Glomerular visceral epithelial cell (primary cell): ENCODE measurements around the gene WTAP.
"Not testable (repeated sequence)": the region's sequence is repeated elsewhere in the genome, so short reads cannot be mapped to it uniquely, and the experiment has no call there.

Experiments
- DNase-seq: peaks from one replicate; pipeline ENCODE4 v3.0.0-alpha.2; 2016; ENCODE audit errors: extremely low spot score

Gene WTAP

DNA sequence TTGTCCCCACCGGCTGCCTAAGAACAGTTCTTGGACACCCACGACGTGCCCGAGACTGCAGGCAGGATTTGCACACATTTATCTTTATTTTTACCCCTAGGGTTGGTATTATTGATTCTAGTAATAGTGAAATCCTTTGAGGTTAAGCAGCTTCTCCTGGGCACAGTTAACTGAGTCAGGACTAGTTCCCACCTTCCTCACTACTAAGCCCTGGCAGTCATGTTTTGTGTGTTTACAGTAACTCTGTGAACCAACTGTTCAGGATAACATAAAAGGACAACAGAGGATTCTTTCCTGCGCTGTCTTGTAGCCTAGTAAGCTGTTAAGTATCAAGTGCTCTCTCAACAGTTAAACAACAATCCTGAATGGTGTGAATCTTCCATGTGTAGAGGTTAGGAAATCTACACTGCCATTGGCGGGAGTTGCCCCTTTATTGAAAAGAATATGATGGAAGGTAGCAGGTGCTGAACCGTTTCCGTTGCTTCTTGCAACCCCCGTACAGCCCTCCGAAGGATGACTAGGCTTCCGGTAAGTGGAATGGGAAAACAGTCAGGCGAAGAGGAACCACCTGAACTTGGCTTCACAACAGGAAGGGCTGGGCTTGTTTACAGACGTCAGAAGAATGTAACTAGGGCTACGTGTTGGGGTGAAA lies 33.3 kb upstream of the WTAP start:
- peak; percentile 56 for DNase-seq

DNA sequence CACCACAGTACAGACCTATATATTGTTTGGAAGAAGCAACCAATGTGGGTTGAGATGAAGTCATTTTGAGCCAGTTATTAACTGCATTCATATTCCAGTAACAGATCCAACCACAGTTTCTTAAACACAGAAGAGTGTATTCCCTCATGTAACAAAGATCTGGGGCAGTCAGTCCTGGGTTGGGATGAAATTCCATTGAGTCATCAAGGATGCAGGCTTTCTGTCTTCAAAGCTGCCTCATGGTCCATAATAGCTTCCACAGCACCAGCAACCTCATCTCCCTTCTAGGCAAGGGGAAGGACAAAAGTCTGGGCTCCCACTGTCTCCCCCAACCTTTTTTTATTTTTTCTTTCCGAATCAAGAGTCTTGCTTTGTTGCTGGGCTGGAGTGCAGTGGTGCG lies 31.3 kb upstream of the WTAP start:
- DNase-seq = no peak

GRCh38 chr6:159700970-159701369 lies 26.3 kb upstream of the WTAP start:
- DNase-seq = no peak

DNA sequence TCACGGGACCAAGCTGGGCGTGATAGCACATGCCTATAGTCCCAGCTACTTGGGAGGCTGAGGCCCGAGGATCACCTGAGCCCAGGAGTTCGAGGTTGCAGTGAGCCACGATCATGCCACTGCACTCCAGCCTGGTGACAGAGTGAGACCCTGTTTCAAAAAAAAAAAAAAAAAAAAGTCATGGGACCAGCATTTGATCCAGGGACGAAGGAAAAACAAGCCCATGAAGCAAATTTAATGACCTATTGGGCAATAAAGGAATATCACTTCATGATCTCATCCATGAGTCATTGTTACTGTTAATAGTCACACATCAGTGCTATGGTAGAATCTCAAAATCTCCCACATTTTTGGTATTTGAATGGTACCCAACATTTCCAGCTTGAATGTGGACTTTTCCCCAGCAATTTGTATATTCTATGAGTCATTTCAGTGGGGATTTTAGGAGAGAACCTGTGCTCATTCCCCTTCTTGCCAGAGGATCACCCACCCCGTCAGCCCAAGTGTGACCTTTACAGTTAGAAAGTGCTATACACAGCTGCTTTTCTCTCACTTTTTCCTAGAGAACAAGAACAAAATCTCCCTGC lies 25.8 kb upstream of the WTAP start:
- peak; percentile 85 for DNase-seq

DNA sequence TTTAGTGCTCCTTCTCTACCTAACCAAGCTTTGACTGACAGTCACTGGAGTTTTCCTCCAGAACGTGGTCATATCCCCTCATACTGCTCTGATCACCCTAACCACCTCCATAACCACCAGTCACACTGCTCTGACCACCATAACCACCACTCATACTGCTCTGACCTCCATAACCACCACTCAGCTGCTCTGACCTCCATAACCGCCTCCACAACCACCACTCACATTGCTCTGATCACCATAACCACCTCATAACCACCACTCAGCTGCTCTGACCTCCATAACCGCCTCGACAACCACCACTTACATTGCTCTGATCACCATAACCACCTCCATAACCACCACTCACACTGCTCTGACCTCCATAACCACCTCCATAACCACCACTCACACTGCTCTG lies 16.7 kb upstream of the WTAP start:
- DNase-seq = not testable (repeated sequence)

GRCh38 chr6:159712389-159712788 lies 14.9 kb upstream of the WTAP start:
- DNase-seq = not testable (repeated sequence)

GRCh38 chr6:159713984-159714383 lies 13.3 kb upstream of the WTAP start:
- DNase-seq = no peak

DNA sequence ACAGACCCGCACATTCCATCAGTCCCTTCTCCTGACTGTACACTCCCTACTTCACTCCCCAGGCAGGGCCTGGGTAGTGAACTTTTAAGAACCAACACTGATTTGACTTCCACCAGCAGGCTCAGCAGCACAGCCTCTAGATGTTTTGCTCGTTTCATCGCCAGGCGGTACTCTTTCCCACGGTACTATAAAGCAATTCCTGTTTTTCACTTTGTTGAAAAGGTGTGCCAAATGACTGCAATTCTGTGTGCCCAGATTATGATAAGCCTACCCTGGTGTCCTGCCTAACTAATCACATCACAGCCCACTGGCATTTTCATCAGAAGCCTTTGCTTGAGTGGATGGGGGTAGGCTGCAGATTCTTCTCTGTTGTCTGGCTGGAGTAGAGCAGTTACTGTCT lies 12.9 kb upstream of the WTAP start:
- DNase-seq = no peak

DNA sequence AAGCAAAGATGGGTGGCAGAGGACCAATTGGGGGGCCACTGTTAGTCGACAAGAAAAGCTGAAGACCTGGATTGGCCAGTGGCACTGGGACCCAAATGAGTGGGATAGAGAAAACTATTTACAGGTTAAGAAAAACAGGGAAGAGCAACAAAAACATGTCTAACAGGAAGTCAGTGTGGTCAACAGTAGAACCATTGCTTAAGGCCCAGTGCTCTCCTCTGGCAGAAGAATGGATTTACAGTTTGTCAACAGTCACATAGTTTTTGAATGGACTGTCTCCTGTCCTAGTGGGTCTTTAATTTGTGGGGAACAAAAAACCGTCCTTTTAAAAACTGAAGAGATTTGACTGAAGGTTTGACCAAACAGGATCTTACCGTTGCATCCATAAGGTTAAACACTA lies 12.1 kb upstream of the WTAP start:
- DNase-seq = no peak

GRCh38 chr6:159715605-159716004 lies 11.7 kb upstream of the WTAP start:
- DNase-seq = no peak

- peak; percentile 72 for DNase-seq
Measured at GRCh38 chr6:159716247-159717096, 10.8 kb upstream of the WTAP start.

GRCh38 chr6:159718634-159719033 lies 8.7 kb upstream of the WTAP start:
- no peak for DNase-seq

- DNase-seq = no peak
Measured at GRCh38 chr6:159719287-159719686, 8.0 kb upstream of the WTAP start.

DNA sequence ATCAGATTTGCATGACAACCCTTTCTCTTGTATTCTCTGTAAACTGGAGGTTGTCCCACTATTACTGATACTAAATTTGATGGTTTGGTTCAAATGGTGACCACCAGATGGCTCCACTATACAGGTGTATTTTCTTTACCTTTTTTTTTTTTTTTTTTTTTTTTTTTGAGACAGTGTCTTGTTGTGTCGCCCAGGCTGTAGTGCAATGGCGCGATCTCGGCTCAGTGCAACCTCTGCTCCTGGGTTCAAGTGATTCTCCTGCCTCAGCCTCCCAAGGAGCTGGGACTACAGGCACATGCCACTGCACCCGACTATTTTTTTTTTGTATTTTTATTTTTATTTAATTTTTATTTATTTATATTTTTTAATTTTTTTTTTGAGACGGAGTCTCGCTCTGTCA lies 6.6 kb upstream of the WTAP start:
- peak; percentile 50 for DNase-seq

DNA sequence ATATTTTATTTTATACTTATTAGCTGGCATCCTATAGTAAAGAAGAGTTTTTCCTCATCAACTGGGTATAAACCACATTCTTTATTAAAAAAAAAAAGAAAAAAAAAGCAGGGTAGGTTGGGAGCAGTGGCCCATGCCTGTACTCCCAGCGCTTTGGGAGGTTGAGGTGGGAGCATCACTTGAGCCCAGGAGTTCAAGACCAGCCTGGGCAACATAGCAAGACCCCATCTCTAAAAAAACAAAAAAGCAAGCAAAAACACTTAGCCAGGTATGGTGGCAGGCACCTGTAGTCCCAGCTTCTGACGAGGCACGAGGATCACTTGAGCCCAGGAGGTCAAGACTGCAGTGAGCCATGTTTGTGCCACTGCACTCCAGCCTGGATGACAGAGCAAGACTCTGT lies 5.3 kb upstream of the WTAP start:
- not testable (repeated sequence) for DNase-seq

- no peak for DNase-seq
Measured at GRCh38 chr6:159722655-159723054, 4.7 kb upstream of the WTAP start.

GRCh38 chr6:159723259-159723658 lies 4.0 kb upstream of the WTAP start:
- no peak for DNase-seq

- no peak for DNase-seq
Measured at GRCh38 chr6:159724778-159725177, 2.5 kb upstream of the WTAP start.

DNA sequence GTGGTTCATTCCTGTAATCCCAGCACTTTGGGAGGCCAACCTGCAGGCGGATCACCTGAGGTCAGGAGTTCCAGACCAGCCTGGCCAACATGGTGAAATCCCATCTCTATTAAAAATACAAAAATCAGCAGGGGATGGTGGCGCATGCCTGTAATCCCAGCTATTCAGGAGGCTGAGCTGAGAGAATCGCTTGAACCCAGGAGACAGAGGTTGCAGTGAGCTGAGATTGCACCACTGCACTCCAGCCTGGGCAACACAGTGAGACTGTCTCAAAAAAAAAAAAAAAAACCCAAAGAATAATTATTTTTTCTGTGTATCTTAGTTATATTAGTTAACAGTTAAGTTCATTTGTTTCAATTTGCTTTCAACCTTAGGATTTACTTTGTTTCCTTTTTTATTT lies 2.1 kb upstream of the WTAP start:
- DNase-seq = not testable (repeated sequence)

- DNase-seq = no peak
Measured at GRCh38 chr6:159726255-159726917, 920 bp upstream of the WTAP start.

- no peak for DNase-seq
Measured at GRCh38 chr6:159727717-159728445, 575 bp downstream of the WTAP start.

GRCh38 chr6:159728531-159728964 lies 1.2 kb downstream of the WTAP start:
- DNase-seq = no peak
